Stimulated activated CD4-positive, alpha-beta T cell treated with anti-CD3 and anti-CD28 coated beads, Interleukin-4, amount 100 ng/mL, for 4 hours (primary cell): ENCODE measurements around the gene RBCK1.

Experiments used
- DNase-seq, 2 experiments: peaks; one replicate each; pipeline ENCODE4 v3.0.0-alpha.2; 2020

Gene RBCK1

DNA sequence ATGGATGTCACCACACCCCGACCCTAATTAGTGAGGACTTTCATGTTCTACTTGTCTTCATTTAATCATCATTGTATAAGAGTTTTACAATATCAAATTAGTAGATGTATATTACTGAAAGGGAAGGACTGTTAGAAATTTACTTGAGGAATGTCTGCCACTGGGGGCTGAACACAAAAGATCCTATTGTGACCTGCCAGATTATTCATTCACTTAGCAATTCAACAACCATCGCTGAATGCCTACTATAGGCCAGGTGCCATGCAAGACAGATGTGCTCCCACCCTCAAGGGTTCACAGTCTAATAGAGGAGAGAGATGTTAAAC is 8.0 kb upstream of the RBCK1 start:
- DNase-seq: no peak

DNA sequence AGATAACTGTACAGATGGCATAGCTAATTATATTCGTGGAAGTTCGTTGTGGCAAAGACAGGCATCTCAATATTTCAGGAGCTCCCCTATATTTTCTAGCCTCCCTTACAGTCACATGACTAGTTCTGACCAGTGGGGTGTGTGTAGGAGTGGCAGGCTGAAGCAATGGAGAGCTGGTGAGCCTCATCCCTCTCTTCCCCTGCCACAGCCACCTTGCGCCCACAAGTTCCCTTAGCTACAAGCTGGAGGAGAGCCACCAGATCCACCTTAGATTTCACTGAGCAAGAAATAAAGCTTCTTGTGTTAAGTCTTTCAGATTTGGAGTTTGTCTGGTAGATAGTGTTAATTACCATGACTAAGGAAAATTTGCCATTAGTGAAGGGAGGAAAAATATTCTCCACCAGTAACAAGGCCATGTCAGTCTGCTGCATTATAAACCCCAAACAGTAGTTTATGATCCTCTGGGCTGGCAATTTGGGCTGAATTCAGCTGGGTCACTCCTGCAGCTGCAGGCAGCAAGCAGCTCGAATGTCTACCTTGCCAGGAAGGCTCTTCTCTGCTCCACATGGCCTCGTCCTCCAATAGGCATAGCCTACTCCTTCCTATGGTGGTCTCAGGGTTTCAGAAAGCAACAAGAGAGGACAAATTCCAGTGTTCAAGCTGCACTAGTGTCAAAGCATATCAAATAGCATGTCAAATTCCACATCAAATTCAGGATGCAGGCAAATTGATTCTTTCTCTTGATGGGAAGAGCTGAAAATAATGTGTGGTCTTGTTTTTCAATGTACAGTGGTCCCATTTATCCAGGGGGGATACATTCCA is 7.4 kb upstream of the RBCK1 start:
- no peak for DNase-seq

GRCh38 chr20:401682-402495 is 6.2 kb upstream of the RBCK1 start:
- no peak for DNase-seq

DNA sequence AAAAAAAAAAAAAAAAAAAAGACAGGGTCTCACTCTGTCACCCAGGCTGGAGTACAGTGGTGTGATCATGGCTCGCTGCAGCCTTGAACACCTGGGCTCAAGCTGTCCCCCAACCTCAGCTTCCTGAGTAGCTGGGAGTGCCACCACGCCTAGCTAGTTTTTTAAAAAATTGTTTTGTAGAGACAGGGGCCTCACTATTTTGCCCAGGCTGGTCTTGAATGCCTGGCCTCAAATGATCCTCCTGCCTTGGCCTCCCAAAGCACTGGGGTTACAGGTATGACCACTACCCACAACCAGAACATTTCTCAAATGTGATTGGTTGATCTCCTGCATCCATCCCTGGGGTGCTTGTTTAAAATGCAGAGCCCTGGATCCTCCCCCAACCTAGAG is 5.6 kb upstream of the RBCK1 start:
- no peak for DNase-seq

- no peak for DNase-seq
Observed at GRCh38 chr20:402898-403581, 5.1 kb upstream of the RBCK1 start.

DNA sequence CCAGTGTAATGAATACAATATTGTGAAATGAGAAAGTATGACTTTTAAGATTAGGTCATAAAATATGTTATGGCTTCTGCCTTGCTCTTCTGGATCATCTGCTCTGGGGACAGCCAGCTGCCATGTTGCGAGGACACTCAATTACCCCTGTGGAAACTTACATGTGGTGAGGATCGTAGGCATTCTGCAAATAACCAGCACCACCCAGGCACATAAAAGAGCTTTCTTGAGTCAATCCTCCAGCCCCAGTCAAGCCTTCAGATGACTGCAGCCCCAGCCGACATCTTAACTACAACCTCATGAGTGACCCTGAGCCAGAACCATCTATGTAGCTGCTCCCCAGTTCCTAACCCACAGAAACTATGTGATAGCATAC is 4.5 kb upstream of the RBCK1 start:
- no peak for DNase-seq

- DNase-seq: no peak
Observed at GRCh38 chr20:404088-404487, 4.0 kb upstream of the RBCK1 start.

GRCh38 chr20:406200-407132 is 1.6 kb upstream of the RBCK1 start:
- no peak for DNase-seq

DNA sequence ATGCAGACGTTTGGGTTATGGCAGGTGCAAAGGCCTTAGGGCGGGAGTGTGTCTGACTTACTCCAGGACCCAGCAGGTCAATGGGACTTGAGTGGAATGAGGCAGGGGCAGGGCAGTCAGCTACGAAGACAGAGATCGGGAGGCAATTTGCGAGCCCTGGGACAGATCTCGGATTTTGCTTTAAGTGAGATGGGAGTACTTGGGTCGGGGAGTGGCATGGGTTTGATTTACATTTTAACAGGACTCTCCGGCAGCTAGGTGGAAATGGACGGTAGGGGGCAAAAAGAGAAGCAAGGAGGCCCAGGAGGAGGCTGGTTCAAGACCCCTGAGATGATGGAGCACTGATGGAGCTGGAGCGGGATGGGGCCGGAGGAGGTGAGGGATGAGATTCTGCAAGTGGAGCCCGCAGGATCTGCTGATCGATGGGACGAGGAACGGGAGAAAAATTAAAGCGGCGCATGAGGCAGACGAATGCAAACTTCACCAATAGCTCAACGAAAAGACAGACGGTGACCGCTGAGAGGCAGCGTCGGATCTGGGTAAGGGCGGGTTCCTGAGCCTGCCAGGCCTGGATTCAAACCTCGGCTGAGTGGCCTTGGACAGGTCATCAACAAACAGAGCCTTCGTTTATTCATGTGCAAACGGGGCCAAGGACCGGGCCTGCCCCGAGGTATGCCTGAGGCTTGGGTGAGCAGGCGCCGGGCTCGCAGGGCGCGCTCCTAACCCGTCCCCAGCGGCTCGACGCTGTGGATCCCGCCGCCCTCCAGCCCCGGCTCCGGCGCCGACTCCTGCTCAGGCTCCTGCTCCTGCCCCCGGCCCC is 756 bp upstream of the RBCK1 start:
- peak; percentile 57 to 64 for DNase-seq

- DNase-seq: peak; percentile 14 to 19
Observed at GRCh38 chr20:408843-409696, 971 bp downstream of the RBCK1 start.

DNA sequence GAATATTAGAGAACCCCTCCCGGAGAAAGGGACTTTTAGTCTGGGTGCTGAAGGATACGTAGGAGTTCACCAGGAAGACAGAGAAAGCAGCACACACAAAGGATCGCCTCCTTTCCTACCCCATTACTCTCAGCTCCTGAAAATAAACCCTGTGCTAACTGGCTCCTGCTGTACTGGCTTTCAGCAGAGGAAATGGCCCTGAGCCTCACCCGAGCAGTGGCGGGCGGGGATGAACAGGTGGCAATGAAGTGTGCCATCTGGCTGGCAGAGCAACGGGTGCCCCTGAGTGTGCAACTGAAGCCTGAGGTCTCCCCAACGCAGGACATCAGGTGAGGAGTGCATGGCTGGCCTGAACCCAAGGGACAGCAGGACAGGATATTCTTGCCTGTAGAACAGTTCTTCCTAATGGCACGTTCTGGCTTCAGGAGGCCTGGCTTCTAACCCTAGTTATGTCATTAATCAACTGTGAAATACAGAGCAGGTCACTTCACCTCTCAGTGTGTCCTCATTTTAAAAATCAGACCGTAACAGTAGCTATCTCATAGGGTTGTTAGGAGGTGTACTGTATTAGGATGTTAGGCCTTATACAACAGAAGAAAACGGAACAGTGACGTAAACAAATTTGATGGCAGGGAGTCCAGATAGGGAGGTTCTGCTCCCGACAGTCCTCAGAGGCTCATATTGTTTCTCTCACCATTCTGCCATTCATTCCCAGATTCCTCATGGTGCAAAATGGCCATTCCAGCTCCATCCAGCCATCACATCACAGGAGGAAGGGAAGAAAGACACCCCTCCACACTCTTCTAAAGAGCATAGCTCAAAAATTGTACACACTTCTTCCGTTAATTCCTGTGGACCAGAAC is 1.8 kb downstream of the RBCK1 start:
- no peak for DNase-seq

- no peak for DNase-seq
Observed at GRCh38 chr20:412081-412480, 4.0 kb downstream of the RBCK1 start.

DNA sequence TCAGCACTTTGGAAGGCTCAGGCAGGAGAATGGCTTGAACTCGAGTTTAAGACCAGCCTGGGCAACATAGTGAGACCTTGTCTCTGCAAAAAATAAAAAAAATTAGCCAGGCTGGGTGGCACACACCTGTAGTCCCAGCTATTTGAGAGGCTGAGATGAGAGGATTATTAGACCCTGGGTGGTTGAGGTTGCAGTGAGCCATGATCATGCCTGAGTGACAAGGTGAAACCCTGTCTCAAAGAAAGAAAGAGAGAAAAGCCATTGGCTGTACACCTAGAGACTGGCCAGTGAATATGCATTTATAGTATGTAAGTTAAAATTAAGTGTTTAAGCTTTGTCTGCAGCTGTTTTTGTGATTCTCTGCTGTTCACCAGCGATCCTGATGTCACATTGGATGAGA is 6.1 kb downstream of the RBCK1 start:
- no peak for DNase-seq

- DNase-seq: no peak
Observed at GRCh38 chr20:415820-416322, 7.8 kb downstream of the RBCK1 start.

GRCh38 chr20:416950-417800 is 9.1 kb downstream of the RBCK1 start:
- no peak for DNase-seq

GRCh38 chr20:417801-418342 is 9.8 kb downstream of the RBCK1 start:
- no peak for DNase-seq

DNA sequence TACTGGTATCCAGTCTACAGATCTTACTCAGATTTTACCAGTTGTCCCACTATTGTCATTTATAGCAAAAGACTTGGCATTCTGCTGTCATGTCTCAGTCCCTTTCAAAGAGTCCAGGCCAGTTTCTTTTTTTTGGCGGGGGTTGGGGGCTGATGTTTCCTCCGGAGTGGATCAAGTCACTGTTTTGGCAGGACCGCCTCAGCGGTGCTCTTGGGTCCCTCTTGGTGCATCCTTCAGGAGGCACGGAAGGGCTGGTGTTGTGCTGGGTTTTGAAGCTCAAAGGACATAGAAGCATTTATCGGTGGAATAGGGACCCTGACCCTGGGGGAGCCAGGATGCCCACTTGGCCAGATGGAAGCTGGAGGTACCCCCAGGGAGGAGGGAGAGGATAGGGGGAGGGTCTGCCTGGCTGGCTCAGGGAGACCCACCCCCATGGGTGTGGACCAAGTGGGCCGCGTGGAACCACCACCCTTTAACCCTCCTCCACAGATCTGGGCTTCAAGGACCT is 10.8 kb downstream of the RBCK1 start:
- no peak for DNase-seq

DNA sequence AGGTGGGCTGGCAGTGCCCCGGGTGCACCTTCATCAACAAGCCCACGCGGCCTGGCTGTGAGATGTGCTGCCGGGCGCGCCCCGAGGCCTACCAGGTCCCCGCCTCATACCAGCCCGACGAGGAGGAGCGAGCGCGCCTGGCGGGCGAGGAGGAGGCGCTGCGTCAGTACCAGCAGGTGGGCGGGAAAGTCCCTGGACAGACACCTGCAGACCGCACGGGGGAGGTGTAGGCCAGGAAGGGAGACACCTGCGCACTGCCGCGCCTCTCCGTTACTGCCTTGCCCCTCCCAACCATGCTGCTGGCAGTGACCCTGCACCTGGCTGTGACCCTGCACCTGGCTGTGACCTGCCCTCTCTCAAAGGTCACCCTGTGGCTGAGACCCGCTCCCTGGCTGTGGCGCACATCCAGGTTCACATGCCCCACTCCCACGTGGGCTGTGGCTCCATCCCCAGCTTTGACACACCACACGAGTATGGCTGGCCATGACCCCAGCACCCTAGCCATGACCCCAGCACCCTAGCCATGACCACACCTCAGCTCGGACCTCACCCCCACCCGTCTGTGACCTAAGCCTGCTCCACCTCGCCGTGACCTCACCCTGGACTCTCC is 11.6 kb downstream of the RBCK1 start:
- no peak for DNase-seq
